NCI-H524 (cell line): Measurements from ENCODE around the gene NUDCD2.
A peak's percentile ranks its signal among the peaks of the same experiment; 100 is the strongest.

Experiments used
- DNase-seq, 2 experiments: peaks; one replicate each; lab custom pipeline; 2025; lab: John Stamatoyannopoulos, UW

The NUDCD2 gene, protein sequence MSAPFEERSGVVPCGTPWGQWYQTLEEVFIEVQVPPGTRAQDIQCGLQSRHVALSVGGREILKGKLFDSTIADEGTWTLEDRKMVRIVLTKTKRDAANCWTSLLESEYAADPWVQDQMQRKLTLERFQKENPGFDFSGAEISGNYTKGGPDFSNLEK

DNA sequence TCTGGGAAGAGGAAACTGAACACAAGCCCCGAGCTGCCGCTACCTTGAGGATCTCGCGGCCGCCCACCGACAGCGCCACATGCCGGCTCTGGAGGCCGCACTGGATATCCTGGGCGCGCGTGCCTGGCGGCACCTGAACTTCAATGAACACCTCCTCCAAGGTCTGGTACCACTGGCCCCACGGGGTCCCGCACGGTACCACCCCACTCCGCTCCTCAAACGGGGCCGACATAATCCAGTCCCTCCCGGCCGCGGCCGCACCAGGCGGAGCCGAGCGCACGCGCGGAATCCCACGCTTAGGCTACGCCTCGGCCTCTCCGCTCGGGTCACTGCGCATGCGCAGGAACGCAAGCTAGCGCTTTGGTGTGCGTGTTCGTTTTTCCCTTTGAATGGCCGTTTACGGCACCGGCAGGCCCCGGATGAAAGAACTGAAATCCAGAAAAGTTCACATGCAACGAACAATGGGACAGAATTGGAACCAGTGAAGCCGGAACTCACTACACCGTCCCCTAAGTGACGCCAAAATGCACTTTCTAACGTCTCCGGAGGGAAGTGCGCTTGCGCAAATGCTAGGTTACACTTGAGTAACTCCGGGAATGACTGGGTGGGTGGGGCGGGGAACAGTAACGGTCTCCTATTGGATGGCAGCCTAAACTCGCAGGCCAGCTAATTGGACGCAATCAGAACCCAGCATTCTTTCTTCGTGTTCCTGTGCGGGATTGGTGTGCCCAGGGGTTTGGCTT lies at the start of gene NUDCD2:
TSS of gene NUDCD2 (minus strand) at position 284 of the 743 bp plus-strand sequence. CDS start at position 232, 52 bp downstream.
- DNase-seq = peak; percentile 92 to 98

DNA sequence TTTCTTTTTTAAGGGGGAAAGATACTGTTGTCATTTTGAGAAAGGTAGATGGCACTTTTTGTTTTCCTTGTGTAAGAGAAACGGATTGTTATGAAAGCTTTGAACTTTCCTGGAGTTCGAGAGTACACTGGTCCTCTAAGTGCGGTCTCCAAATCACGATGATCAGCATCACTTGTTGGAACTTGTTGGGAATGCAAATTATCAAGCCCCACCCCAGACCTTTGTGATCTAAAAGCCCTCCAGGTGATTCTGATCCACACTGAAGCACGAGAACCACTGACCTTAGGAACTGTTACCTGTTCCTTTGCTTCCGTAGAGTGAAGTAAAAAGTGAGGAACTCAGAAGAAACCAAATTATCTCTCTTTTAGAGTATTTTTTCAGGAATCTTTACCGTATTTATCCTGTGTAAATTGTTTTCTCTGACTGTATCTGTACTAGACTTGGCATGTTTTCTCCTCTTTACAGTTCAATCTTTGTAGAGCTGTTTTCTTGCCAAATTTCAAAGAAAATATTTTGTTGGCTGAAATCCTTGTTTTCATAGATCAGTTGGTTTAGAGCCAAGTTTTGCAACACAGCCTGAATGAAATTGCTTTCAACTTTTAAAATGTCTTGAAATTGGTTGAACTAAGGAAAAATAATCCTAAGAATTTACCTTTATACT lies 49.5 kb upstream of the NUDCD2 start:
- no peak for DNase-seq

DNA sequence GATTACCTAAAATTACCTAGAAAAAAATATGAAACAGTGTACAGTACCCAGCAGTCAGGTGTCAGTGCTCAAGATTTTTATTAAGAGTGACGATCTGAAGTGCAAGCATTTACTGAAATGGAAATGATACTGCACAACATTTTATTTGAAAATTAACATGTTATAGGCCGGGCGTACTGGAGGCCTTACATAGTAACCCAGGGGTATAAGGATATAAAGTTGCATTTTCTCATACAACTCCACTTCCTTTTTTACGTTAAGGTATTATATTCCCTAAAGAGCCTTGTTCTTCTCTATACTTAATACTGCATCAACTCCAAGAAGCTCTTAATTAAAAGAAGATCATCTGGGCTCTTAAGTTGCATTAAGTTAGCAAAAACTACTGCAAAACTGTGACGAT lies 48.9 kb upstream of the NUDCD2 start:
- peak in 1 of 2 experiments; percentile 0 for DNase-seq

DNA sequence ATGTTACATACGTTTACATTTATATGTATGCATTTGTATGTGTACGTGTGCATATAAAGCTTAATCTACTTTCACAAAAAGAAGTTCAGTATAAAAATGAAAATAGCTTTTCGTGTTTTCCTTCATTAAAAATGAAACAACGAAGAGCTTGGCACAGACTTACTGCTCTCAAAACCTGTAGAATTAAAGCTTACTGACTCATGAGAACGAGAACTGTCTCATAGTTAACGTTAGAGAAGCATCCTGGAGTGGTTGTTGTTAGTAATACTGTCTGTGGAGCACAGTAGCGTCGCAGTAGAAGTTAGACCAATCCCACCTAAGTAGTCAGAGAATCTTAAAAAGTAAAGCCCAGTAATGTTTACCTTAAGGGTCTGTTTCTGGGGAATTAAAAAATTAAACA lies 46.8 kb upstream of the NUDCD2 start:
- no peak for DNase-seq

DNA sequence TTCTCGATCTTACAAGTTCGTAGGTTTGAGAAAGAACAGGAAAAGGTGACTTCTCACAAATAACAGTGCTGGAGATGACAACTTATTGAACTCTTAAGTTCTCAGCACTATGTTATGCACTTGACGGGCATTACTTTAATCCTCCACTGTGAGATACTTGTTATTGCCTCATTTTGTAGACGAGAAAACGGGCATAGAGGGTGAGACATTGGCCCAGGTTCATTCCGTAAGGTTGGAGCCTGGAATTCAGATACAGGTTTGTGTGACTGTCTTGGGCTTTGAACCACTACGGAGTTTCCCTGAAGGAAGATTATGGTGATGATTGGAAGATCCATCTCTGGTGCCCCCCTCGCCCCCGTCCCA lies 46.2 kb upstream of the NUDCD2 start:
- DNase-seq = peak in 1 of 2 experiments; percentile 56

DNA sequence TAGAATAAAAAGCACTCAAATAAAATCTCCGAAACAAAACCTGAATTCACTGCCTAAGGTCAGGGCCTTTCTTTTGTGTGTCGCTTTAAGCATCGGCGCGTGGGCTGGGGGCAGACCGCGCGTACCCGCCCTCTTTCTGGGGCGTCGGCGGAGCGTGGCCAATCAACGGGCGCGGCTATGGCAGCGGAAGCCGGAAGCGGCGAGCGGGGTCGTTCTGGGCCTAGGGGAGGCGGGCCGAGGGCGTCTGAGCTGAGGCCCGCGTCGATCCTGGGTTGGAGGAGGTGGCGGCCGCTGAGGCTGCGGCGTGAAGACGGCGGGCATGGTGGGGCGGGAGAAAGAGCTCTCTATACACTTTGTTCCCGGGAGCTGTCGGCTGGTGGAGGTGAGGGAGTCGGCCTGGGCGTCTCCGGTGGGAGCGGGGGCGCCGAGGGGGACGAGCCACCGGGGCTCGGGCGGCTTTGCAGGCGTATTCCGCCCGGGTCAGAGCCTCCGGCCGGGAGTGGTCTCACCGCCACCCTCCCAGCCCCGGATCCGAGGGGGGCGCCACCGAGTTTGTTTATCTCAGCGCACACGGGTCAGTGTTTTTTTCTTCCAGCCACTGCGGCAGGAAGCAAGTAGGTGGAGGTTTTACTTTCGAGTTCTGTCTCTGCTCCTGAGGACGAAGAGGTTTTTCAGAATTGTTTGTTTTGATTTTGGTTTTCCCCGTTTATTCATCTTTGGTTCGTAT lies 45.6 kb upstream of the NUDCD2 start, which contains the start of gene MAT2B:
TSS of gene MAT2B (plus strand) at position 252 of the 727 bp plus-strand sequence. CDS start at position 320, 68 bp downstream.
- DNase-seq = peak; percentile 81 to 90

DNA sequence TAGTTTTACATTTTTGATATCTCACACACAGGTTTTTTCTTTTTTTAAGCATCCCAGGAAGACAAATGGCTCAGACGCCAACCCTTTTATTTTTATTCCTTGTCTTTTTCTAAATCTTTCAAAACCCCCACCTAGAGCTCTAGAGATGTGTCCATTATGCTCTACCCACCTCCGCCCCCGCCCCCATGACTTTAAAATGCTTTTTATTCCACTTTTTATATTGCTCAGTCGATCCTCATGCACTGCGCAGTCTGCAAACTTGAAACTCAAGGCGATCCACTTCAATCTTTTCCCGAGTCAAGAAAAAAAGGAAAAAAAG lies 45.1 kb upstream of the NUDCD2 start:
- no peak for DNase-seq

DNA sequence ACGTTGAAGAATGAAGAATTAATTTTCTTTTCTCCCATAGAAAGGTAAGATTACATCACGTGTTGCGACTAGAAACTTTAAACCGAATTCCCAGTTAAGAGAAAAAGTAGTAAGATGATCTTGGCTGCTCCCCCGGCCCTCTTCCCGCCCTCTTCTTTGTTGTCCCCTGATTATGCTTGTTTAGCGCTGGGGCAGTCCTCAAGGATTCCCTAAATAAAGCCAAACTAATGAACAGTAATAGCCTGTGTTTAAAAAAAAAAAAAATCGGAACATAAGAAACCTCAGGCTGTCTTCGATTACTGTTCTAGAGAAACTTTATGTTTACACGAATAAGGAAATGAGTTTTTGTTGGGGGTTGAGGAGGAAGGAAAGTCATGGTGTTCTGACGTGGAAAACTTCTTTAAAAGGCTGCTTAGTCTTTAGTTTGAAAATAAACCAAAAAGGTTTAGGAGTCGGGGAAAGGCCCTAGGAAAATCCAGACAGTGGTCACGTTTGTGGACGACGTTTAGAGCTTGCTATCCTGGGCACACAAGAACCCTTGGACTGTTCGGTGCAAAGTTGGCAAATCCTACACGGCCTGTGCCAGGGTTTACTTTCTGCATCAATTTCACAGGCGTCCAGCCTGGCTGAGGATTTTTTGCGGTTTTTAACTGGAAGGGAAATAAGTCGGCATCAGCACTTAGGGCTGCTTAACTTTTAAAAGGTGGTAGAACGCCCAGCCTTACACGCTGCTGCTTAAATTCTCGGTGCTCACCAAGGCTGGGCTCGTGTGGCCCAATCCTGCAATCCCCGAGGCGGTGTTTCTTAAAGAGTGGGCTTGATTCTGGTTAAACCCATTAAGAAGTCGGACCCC lies 44.4 kb upstream of the NUDCD2 start:
- peak in 1 of 2 experiments; percentile 14 for DNase-seq

DNA sequence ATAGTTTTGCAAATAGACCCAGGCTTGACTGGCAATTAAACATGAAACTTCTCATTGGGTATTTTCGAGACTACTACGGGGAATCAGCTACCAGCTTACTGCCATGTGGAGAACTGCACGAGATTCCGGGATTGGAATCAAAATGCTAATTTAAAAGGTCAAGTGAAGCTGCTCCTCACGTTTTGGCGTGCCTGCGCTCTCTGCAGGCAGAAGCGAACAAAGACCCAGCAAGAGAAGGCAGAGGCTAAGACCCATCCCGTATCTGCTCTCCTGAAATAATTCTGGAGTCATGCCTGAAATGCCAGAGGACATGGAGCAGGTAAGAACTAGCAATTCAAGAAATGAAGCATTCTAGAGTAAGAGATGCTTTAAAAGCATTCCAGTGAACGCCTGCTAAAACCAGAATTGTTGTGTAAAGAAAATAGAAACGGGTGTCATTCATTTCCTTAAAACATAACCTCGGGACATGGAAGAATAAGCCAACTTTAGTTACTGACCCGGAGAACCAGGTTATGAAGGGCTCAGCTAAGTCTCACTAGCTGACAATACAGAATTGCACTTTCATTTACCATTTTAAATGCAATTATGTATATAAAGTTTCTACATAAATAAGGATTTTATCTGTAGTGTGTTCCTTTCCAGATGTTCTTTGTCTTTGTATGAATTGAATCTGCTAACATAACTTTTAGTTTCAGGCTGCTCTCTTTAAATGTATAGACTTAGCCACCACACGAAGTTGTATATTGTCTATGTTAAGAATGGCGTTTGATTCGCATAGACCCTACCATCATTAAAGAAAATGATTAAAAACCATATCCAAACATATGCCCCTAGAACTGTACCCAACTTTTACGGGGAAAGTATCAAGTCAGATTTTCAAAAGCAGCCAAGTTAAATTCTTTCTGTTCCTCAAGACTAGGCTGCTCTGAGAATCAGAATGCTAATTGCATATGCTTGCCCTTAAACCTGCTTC lies 43.5 kb upstream of the NUDCD2 start:
- DNase-seq = peak in 1 of 2 experiments; percentile 19

DNA sequence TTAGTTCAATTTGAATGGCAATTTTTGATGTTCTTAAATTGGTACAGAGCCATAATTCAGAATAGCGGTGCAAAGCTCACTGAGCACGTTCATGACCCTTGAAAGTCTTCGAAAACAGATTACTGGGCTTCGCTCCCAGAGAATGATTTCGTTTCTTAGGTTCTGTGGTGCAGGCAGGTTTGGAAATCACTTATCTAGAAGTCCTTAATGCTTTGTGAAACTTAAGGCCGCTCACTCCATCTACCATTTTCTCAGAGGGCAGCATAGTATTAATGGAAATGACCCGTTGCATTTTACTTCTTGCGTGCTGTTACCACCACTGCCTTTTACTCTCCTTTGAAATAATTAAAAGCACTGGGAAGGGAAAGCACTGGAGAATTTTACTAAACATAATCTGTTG lies 42.6 kb upstream of the NUDCD2 start:
- DNase-seq = no peak

DNA sequence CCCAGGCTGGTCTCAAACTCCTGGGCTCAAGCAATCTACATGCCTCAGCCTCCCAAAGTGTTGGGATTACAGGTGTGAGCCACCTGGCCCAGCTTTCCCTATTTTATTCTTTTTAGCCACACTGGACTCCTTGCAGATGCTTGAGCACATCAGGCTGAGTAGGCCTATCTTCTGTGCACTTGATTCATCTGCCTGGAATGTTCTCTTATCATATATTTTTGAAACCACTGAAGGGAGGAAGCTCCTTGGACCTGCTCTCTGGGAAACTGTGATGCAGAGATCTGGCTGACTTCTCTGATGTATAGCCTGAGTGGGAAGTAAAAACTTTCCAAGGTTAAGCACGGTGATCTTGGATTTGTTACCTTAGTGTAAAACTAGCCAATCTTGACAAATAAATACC lies 39.0 kb upstream of the NUDCD2 start:
- DNase-seq = no peak

DNA sequence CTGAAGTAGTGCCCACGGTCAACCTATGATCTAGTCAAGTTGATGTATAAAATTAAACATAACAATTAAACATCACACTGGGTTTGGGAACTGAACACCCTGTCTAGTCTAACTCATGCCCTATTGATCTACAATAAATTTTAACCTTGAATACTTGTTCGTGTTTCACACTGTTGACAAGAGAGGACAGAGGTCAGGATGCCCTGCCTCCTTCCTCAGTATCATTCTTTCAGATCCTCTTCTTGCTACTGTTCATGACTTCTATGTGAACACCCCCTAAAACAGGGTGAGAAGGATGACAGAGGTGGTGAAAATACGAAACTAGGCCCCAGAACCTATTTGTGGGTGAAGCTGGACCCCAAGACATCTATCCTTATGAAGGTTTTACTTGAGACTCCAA lies 37.4 kb upstream of the NUDCD2 start:
- no peak for DNase-seq

DNA sequence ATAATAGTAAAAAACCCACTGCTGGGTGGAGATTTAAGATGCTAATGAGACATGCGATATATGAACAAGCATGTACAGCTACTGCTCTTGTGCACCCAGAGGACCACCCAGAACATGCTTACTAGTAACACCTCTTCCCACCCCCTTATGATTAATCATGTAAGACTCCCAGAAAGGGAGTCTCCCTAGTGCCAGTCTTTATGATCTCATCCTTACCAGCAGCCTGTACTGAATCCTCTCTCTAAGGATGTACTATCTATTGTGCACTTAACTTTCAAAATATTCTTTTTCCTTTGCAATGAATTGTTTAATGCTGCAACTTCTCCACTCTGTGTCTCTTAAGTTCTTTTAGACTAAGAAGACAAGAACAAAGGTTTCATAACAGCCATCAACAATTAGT lies 36.4 kb upstream of the NUDCD2 start:
- no peak for DNase-seq

DNA sequence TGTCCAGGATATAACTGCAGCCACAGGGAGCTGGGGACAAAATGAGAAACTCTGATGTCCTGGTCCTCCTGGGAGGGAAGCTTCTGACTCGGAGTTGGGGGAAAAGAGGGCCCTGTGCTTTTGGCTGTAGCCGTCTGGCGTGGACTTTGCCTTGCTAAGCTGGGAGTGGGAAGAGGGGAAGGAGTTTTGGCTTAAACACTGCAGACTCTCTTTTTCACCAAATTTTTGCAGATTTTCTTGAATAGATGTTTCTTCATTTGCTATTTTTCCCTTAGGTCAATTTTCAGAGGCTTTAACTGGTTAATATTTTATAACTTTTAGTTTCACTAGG lies 29.8 kb upstream of the NUDCD2 start:
- no peak for DNase-seq

DNA sequence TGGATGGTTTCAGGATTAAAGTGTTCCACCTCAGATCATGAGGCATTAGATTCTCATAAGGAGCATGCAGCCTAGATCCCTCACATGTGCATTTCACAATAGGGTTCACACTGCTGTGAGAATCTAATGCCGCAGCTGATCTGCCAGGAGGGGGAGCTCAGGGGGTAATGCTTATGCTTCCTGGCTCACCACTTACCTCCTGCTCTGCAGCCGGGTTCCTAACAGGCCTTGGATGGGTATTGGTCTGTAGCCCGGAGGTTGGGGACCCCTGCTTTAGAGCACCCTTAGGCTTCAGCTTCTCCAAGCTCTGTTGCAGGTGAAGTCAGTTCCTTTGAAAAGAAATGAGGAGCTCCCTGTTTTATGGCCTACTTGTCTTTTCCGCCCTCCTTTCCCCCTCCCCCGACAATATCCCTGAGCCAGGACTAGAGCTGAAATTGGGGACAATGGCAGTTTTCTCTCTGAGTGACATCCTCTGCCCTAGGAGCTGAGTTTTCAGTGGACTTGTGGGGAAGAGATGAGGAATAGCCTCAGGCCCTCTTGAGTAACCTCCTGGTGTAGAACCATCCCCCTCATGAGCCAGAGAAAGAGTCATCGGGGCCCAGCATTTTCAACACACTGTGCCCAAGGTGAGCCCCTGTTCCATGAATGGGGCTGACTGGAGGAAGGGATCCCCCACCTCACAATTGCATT lies 29.3 kb upstream of the NUDCD2 start:
- peak in 1 of 2 experiments; percentile 4 for DNase-seq

DNA sequence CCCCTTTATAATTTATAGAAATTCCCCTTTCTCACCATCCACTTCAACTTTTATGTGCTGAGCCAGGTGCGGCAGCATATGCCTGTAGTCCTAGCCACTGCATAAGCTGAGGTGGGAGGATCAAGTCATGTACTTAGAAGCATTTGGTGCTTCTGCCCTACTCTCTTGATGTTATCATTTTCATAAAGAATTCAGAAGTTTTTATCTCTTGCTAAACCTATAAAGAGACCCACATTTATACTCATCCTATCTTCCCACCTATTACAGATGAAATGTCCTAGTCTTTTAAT lies 19.0 kb upstream of the NUDCD2 start:
- peak in 1 of 2 experiments; percentile 34 for DNase-seq

DNA sequence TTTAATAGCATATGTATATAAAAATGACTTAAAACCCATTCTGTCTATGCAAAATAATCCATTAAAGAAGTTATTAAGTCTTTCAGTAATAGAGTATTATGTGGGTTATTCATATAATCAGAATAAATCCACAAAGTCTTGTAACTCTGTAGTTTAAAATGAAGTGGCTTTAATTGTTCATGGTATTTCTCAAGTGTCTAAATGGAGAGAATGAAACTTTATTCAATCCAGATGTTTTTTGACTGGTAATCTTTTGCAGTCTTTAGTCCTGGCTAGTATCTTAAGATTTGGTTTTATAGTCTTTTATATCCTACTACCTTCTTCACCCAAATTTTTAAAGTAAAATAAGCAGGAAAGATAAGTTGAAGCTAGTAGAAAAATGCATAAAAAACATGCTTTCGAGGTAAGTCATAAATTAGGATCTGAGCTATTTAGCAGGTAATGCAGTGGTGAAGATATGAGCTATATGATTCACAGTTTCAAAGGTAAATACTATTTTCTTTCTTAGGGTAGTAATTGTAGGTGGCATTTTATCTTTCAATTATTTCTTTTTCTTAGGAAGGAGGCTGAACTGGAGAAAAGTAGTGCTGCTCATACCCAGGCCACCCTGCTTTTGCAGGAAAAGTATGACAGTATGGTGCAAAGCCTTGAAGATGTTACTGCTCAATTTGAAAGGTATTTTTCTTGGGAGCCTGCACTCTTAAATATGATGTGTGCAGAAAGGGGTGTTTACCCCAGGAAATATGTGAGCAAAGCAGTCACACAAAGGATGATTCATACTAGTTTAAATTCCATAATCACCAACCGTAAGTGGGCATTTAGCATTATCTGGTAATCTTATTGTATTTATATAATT lies 18.5 kb upstream of the NUDCD2 start:
- DNase-seq = no peak

DNA sequence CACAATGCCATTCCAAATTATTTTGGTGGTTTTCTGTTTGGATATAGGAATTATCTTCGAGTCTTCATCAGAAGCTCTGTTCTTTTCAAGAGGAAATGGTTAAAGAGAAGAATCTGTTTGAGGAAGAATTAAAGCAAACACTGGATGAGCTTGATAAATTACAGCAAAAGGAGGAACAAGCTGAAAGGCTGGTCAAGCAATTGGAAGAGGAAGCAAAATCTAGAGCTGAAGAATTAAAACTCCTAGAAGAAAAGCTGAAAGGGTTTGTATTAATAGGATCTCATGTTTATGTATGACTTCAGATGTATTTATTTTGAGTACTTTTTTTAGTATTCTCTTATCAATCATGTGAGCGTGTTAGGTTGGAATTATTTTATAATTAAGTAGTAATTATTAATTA lies 15.5 kb upstream of the NUDCD2 start:
- no peak for DNase-seq

DNA sequence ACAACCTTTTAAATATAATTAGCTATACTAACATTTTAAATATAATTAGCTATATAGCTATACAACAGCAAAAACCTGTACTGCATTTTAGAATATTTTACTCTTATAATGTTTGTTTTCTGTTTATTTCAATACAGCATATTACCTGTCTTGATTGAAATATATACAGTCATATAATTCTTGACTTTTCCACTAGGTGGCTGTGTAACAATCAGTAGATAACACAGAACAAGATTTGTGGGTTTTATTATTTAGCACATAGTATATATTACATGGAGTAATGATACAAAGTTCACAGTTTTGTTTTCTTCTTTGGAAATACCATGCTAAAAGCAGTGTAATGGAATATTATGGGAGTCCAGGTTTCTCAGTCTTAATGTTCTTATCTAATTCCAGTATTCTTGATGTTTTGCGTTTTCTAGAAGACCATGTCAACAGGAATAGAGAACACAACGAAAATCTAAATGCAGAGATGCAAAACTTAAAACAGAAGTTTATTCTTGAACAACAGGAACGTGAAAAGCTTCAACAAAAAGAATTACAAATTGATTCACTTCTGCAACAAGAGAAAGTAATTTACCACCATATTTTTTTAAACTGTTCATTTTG lies 13.8 kb upstream of the NUDCD2 start:
- DNase-seq = no peak
